Thyroid gland (tissue), 4 donors: Measurements from ENCODE around the gene TBC1D17. TPM values are rescaled to one million over a fixed set of nuclear protein-coding genes. Genes with fewer than 3 reads are reported as not detected.

Source experiments
- DNase-seq, 2 donors: peaks; one replicate each; pipeline ENCODE4 v3.0.0-alpha.2; 2019
- H3K27ac ChIP-seq, 3 donors: fragments of 200-600 bp; sonication (generic); 1 replicate in 2 of 3; 2 replicates in 1 of 3; pipeline ENCODE4 v1.5.1; 2016 to 2019; ENCODE audit warnings: mild to moderate bottlenecking in 1 of 3, moderate library complexity in 1 of 3
- H3K27me3 ChIP-seq: fragments of 200-600 bp; sonication (generic); one replicate; pipeline ENCODE4 v1.5.1; 2019
- H3K36me3 ChIP-seq, 2 donors: fragments of 200-600 bp; sonication (generic); one replicate each; pipeline ENCODE4 v1.5.1; 2016 to 2019
- H3K4me1 ChIP-seq, 2 donors: fragments of 200-600 bp; sonication (generic); one replicate each; pipeline ENCODE4 v1.5.1; 2017 to 2019
- H3K4me3 ChIP-seq, 3 donors: fragments of 200-600 bp; sonication (generic); replicated peaks in 1 of 3; 1 replicate in 2 of 3; 2 replicates in 1 of 3; pipeline ENCODE4 v1.5.1; 2016; ENCODE audit warnings: mild to moderate bottlenecking in 1 of 3
- H3K9me3 ChIP-seq: fragments of 200-600 bp; sonication (generic); one replicate; pipeline ENCODE4 v1.5.1; 2017
- POLR2A ChIP-seq, 2 donors: fragments of 450-650 bp; IDR thresholded peaks; one replicate each; pipeline ENCODE4 v1.6.1; 2017; ENCODE audit warnings: antibody characterized with exemption in 2 of 2, mild to moderate bottlenecking in 2 of 2, moderate library complexity in 1 of 2
- WGBS, 2 donors: methylation state at CpG; one replicate each; pipeline ENCODE4 v1.1.5; 2017; 5-methylcytosine and 5-hydroxymethylcytosine counted together
- intact Hi-C: fragments of 100-400 bp; cut with DNase I; formaldehyde crosslinking; loops from one replicate; pipeline ENCODE4 v1.15.1; 2023
- total RNA-seq, 4 donors: library from RNA; depleted of rRNA; stranded (reverse); fragments of >200 nt; gene quantifications; one replicate each; pipeline ENCODE4 v1.2.3, GENCODE V29; 2016
- TF ChIP-seq, protein P1 (sequence below), 6 experiments: fragments of 200-600 bp in 3 of 6; fragments of 450-650 bp in 3 of 6; sonication (generic) in 3 of 6; IDR thresholded peaks; one replicate each; pipeline ENCODE4 v1.5.1; 2016 to 2019; ENCODE audit warnings: antibody characterized with exemption in 6 of 6, mild to moderate bottlenecking in 2 of 6, inconsistent platforms in 1 of 6, moderate library complexity in 1 of 6

The TBC1D17 gene
- total RNA-seq, 4 donors from 2014 or later, result 28.5 to 41.9 (median 39.7) TPM

DNA sequence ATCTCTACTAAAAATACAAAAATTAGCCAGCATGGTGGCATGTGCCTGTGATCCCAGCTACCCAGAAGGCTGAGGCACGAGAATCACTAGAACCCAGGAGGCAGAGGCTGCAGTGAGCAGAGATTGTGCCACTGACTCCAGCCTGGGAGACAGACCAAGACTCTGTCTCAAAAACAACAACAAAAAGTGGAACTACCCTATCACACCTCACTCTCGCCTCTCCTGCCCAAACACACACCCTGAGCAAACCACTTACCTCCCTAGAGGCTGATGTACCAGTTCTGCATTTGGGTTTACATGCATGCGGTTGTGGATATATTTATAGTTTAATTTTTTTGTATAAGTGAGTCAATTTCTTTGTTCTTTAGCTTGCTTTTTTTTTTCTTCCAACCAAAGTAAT is 34.2 kb upstream of the TBC1D17 start:
- no peak overlapping the region for H3K27ac ChIP-seq
- intact Hi-C loops, result no loop called here
- no peak for DNase-seq
- H3K4me1 ChIP-seq, result no peaks in the 10 kb centered on the region
- no peak overlapping the region for H3K4me3 ChIP-seq
- 87 to 94% methylated on average over 3 of the region's 3 CpGs for WGBS, 2 donors
- no peak for TF ChIP-seq POLR2A (IDR thresholded peaks at IDR 0.05)
- TF ChIP-seq, protein P1, sequence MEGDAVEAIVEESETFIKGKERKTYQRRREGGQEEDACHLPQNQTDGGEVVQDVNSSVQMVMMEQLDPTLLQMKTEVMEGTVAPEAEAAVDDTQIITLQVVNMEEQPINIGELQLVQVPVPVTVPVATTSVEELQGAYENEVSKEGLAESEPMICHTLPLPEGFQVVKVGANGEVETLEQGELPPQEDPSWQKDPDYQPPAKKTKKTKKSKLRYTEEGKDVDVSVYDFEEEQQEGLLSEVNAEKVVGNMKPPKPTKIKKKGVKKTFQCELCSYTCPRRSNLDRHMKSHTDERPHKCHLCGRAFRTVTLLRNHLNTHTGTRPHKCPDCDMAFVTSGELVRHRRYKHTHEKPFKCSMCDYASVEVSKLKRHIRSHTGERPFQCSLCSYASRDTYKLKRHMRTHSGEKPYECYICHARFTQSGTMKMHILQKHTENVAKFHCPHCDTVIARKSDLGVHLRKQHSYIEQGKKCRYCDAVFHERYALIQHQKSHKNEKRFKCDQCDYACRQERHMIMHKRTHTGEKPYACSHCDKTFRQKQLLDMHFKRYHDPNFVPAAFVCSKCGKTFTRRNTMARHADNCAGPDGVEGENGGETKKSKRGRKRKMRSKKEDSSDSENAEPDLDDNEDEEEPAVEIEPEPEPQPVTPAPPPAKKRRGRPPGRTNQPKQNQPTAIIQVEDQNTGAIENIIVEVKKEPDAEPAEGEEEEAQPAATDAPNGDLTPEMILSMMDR (IDR thresholded peaks at IDR 0.05), result no peak
- H3K36me3 ChIP-seq, result peaks cover 5 to 14% of the 10 kb centered on the region in 2 donors
- no peaks in the 10 kb centered on the region for H3K27me3 ChIP-seq
- H3K9me3 ChIP-seq, result no peaks in the 10 kb centered on the region

DNA sequence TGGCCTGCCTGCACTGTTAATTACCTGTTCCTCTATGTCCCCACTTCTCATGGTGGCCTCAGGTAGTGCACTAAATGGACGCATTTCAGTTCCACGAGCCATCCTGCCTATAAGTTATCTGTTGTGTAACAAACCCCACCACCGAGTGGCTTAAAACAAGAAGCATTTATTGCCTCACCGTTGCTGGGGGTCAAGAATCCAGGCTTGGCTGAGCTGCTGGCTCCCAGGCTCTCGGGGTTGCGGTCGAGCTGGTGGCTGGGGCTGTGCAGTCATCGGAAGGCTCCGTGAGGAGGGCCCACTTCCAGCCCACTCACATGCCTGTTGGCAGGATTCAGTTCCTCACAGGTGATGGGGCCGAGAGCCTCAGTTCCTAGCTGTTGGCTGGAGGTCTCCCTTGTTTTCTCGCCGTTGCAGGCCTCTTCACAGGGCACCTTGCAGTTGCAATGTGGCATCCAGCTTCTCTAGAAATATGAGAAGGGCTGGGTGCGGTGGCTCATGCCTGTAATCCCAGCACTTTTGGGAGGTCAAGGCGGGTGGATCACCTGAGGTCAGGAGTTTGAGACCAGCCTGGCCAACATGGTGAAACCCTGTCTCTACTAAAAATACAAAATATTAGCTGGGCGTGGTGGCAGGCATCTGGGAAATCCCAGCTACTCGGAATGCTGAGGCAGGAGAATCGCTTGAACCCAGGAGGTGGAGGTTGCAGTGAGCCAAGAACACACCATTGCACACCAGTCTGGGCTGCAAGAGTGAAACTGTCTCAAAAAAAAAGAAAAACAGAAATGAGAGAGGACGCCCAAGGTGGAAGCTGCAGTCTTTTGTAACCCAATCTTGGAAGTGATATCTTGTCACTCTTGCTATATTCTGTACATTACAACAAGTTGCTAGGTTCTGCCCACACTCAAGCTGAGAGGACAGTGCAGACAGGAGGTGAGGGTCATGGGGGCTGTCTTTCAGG is 33.1 kb upstream of the TBC1D17 start:
- Histone ChIP-seq H3K27me3 (no peaks in the 10 kb centered on the region), H3K27ac (no peak overlapping the region), H3K9me3 (no peaks in the 10 kb centered on the region), H3K4me3 (no peak overlapping the region), H3K4me1 (no peaks in the 10 kb centered on the region), H3K36me3 (peaks cover 1 to 4% of the 10 kb centered on the region in 2 donors)
- TF ChIP-seq POLR2A (IDR thresholded peaks at IDR 0.05), result no peak
- TF ChIP-seq, protein P1 (IDR thresholded peaks at IDR 0.05), result no peak
- DNase-seq, result no peak
- WGBS, 2 donors, result 89 to 92% methylated on average over 13 to 17 of the region's 18 CpGs
- intact Hi-C loops, result no loop called here

DNA sequence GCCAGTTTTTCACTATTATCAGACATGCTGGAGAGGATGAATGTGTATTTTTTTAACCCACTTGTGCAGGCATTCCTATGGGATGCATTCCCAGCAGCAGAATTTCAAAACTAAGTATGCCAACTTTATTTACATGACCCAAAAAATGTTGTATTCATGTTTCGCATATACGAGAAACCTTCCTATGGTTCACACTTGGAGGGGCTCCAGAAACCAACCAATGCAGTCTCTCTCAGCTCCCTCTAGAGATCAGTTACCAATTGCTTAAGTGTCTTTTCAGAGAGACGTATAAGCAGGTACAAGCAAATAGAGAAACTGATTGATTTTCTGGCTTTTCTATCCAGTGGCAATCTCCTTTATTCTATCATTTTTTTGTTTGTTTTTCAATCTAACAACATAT is 32.1 kb upstream of the TBC1D17 start:
- Histone ChIP-seq H3K4me1 (peaks cover 0 to 4% of the 10 kb centered on the region in 2 donors), H3K27me3 (no peaks in the 10 kb centered on the region), H3K4me3 (no peak overlapping the region), H3K9me3 (no peaks in the 10 kb centered on the region), H3K36me3 (no peaks in the 10 kb centered on the region), H3K27ac (no peak overlapping the region)
- intact Hi-C loops, result no loop called here
- WGBS, 2 donors, result 64 to 85% methylated on average over 3 of the region's 3 CpGs
- no peak for DNase-seq
- TF ChIP-seq POLR2A (IDR thresholded peaks at IDR 0.05), result no peak
- TF ChIP-seq, protein P1 (IDR thresholded peaks at IDR 0.05), result no peak

DNA sequence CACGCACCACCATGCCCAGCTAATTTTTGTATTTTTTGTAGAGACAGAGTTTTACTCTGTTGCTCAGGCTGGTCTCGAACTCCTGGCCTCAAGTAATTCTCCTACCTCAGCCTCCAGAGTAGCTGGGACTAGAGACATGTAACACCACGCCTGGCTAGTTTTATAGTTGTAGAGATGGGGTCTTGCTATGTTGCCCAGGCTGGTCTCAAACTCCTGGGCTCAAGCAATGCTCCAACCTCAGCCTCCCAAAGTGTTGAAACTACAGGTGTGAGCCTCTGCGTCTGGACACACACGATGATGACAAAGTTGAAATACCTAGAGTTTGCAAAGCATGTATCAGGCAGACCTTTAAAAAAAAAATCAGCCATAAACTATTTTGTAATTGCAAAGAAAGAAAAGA is 31.1 kb upstream of the TBC1D17 start:
- no peaks in the 10 kb centered on the region for H3K9me3 ChIP-seq
- TF ChIP-seq, protein P1 (IDR thresholded peaks at IDR 0.05), result no peak
- TF ChIP-seq POLR2A (IDR thresholded peaks at IDR 0.05), result no peak
- H3K36me3 ChIP-seq, result no peaks in the 10 kb centered on the region
- peaks cover 0 to 4% of the 10 kb centered on the region in 2 donors for H3K4me1 ChIP-seq
- H3K4me3 ChIP-seq, result no peak overlapping the region
- H3K27ac ChIP-seq, result no peak overlapping the region
- intact Hi-C loops, result no loop called here
- H3K27me3 ChIP-seq, result no peaks in the 10 kb centered on the region
- no peak for DNase-seq
- WGBS, 2 donors, result 82 to 83% methylated on average over 5 of the region's 5 CpGs
